Thyroid gland (tissue), 4 donors: ENCODE measurements around the gene DQX1.

Experiments used
- CTCF ChIP-seq, 6 experiments: fragments of 200-600 bp in 3 of 6; fragments of 450-650 bp in 3 of 6; sonication (generic) in 3 of 6; IDR thresholded peaks; one replicate each; pipeline ENCODE4 v1.5.1; 2016 to 2019; ENCODE audit warnings: antibody characterized with exemption in 6 of 6, mild to moderate bottlenecking in 2 of 6, inconsistent platforms in 1 of 6, moderate library complexity in 1 of 6
- POLR2A ChIP-seq, 2 donors: fragments of 450-650 bp; IDR thresholded peaks; one replicate each; pipeline ENCODE4 v1.6.1; 2017; ENCODE audit warnings: antibody characterized with exemption in 2 of 2, mild to moderate bottlenecking in 2 of 2, moderate library complexity in 1 of 2

- TF ChIP-seq CTCF (IDR thresholded peaks at IDR 0.05) (no peak), POLR2A (IDR thresholded peaks at IDR 0.05) (no peak)
Observed at GRCh38 chr2:74502147-74502719, 23.8 kb downstream of the DQX1 start.
